NCI-H2107 treated with DMSO at 0.1 percent for 48 hours (cell line): ENCODE data around the gene NCOA3.
"Not testable (repeated sequence)": the region's sequence is repeated elsewhere in the genome, so short reads cannot be mapped to it uniquely, and the experiment has no call there.

Source experiments
- DNase-seq: peaks from one replicate; lab custom pipeline; 2025; ENCODE audit not compliant: unreplicated experiment; lab: John Stamatoyannopoulos, UW

The NCOA3 gene

GRCh38 chr20:47535088-47535487 is 33.4 kb downstream of the NCOA3 start:
- no peak for DNase-seq

GRCh38 chr20:47535994-47536393 is 34.3 kb downstream of the NCOA3 start:
- no peak for DNase-seq

DNA sequence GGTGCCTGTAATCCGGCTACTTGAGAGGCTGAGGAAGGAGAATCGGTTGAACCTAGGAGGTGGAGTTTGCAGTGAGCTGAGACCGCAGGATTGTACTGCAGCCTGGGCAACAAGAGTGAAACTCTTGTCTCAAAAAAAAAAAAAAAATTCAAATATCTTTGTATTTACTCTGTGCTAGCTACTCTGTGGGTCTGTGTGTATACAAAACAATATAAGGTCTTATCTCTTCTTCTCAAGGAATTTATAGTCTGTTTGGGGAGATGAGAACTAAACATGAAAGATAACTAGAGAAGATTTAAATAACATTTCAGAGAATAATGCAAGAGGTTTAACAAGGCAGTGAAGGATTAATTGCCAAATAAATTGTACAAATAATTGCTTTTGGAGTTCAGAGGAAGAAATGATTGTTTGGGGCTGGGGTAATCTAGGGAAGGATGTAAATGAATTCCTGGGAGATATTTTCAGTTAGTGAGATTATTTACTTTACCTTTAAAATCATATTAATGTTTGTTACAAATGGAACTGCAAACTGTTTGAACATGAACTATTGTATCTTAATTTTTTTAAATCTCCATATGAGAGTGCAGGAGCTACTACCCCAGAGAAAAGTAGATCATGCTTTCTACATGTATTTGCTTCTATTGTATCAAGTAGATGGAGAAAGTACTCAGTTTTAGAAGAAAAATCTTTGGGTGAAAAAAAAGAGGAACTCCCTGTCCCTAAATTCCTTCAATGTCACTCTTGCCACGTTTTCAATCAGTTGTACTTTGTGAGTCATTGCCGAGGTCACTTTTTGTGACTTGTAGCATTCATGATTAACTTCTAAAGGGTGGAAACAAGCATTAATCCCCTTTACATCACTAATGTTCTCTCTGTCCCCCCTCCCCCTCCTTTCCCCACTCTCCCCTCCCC is 39.0 kb downstream of the NCOA3 start:
- DNase-seq = no peak

- DNase-seq = no peak
Observed at GRCh38 chr20:47541355-47541922, 39.8 kb downstream of the NCOA3 start.

DNA sequence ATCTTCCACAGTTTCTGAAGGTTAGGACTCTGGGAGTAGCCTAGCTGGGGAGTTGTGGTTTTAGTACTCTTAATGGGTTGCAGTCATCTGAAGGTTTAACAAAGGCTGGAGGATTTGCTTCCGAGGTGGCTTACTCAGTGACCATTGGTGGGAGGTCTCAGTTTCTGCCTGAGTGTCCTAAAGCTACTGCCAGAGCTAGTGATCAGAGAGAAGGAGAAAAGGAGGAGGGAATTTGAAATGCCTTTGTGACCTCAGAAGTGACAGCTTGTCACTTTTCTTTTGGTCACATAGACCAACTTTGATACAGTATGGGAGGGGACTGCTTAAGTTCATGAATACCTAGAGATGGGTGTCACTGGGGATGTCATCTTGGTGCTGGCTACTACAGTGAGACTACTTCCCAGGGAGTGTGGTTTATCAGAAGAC is 41.3 kb downstream of the NCOA3 start:
- DNase-seq = no peak

- no peak for DNase-seq
Observed at GRCh38 chr20:47544240-47544639, 42.6 kb downstream of the NCOA3 start.

DNA sequence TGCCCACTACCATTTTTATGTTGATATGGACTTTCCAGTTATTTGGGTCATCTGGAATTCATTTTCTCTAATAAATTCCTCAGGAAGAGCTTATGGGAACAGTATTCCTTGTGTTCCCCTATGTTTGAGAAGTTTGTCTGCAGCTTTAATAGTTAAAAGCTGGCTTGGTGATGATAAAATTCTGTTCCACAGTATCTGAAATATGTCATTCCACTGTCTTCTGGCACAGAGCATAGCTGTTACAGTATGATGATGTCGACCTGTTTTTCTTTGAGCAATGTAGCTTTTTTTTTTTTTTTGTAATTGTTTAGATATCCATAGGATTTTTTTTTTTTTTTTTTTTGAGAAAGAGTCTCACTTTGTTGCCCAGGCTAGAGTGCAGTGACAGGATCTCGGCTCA is 43.2 kb downstream of the NCOA3 start:
- no peak for DNase-seq

- no peak for DNase-seq
Observed at GRCh38 chr20:47545499-47545898, 43.8 kb downstream of the NCOA3 start.

GRCh38 chr20:47546184-47547033 is 44.7 kb downstream of the NCOA3 start:
- DNase-seq = no peak

GRCh38 chr20:47547034-47547387 is 45.3 kb downstream of the NCOA3 start:
- DNase-seq = no peak

DNA sequence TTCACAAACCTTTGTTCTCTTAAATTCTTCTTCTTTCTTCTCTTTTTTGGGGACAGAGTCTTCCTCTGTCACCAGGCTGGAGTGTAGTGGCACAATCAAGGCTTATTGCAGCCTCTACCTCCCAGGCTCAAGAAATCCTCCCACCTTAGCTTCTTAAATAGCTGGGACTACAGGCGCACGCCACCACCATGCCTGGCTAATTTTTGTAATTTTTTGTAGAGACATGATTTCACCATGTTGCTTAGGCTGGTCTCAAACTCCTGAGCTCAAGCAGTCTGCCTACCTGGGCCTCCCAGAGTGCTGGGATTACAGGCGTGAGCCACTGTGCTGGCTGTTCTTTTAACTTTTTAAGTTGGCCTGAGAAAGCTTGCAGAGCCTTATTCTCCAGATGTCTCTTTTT is 48.0 kb downstream of the NCOA3 start:
- no peak for DNase-seq

DNA sequence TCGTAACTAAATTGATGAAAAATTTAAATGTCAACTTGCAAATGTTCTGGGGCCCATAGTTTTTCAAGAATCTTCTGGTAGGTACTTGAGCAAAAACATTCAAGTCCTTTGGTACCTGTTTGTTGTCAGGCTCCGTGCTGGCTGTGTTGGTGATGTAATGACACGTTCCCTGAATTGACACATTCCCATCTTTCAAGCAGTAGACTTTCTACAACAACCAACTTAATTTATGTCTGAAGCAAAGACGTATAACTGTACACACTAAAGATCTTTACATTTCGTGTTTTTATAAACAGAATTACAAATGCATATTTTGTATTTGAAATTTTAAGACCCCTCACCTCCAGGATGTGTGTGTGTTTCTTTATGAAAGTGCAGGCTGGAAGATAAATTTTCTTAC is 49.5 kb downstream of the NCOA3 start:
- DNase-seq = no peak

GRCh38 chr20:47551841-47552240 is 50.2 kb downstream of the NCOA3 start:
- DNase-seq = no peak

DNA sequence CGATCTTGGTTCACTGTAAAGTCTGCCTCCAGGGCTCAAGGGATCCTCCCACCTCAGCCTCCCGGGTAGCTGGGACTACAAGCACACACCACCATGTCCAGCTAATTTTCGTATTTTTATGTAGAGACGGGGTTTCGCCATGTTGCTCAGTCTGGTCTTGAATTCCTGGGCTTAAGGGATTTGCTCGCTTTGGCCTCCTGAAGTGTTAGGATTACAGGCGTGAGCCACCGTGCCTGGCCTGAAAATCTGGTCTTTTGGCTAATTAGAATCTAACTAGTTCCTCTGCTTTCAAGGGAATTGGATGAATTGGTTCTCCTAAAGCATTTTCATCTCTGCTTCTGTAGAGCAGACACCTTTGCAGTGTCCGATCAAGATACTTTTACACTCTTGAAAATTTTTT is 51.3 kb downstream of the NCOA3 start:
- DNase-seq = no peak

DNA sequence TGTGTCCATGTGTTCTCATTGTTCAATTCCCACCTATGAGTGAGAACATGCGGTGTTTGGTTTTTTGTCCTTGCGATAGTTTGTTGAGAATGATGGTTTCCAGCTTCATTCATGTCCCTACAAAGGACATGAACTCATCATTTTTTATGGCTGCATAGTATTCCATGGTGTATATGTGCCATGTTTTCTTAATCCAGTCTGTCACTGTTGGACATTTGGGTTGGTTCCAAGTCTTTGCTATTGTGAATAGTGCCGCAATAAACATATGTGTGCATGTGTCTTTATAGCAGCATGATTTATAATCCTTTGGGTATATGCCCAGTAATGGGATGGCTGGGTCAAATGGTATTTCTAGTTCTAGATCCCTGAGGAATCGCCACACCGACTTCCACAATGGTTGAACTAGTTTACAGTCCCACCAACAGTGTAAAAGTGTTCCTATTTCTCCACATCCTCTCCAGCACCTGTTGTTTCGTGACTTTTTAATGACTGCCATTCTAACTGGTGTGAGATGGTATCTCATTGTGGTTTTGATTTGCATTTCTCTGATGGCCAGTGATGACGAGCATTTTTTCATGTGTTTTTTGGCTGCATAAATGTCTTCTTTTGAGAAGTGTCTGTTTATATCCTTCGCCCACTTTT is 52.0 kb downstream of the NCOA3 start:
- DNase-seq = not testable (repeated sequence)

DNA sequence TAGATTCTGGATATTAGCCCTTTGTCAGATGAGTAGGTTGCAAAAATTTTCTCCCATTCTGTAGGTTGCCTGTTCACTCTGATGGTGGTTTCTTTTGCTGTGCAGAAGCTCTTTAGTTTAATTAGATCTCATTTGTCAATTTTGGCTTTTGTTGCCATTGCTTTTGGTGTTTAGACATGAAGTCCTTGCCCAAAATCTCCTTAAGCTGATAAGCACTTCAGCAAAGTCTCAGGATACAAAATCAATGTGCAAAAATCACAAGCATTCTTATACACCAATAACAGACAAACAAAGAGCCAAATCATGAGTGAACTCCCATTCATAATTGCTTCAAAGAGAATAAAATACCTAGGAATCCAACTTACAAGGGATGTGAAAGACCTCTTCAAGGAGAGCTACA is 52.6 kb downstream of the NCOA3 start:
- DNase-seq = not testable (repeated sequence)

- no peak for DNase-seq
Observed at GRCh38 chr20:47557218-47557617, 55.5 kb downstream of the NCOA3 start.

DNA sequence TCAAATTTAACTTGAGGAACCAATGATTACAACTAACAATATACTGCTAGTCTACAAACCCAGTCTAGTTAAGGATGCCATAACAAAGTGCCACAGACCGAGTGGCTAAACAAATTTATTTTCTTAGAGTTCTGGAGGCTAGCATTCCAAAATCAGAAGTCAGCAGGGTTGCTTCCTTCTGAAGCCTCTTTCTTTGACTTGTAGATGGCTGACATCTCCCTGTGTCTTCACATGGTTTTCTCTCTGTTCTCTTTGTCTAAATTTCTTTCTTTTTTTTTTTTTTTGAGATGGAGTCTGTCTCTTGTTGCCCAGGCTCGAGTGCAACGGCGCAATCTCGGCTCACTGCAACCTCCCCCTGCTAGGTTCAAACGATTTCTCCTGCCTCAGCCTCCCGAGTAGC is 56.1 kb downstream of the NCOA3 start:
- no peak for DNase-seq

- no peak for DNase-seq
Observed at GRCh38 chr20:47558295-47559066, 56.8 kb downstream of the NCOA3 start.

DNA sequence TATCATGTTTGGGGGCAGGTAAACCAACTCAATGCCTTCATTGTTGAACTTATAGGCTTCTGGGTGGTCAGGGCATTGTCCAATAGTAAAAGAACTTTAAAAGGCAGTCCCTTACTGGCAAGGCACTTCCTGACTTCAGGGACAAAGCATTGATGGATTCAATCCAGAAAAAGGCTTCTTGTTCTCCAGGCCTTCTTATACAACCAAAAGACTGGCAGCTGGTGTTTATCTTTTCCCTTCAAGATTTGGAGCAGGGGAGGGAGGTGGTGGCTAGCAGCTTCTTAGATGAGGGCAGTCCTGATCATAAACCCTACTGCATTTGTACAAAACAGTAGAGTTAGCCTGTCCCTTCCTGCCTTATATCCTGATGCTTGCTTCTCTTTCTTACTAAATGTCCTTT is 57.5 kb downstream of the NCOA3 start:
- no peak for DNase-seq

- no peak for DNase-seq
Observed at GRCh38 chr20:47561180-47561579, 59.5 kb downstream of the NCOA3 start.
